ENCODE results near the gene MBD3L3. TPM values are rescaled to one million over a fixed set of nuclear protein-coding genes. Genes with fewer than 3 reads are reported as not detected.
"Not testable (repeated sequence)": the region's sequence is repeated elsewhere in the genome, so short reads cannot be mapped to it uniquely, and the experiment has no call there.

The MBD3L3 gene
- total and polyA plus RNA-seq, 8 donors: not detected

GRCh38 chr19:7054635-7055368 is 3.7 kb downstream of the MBD3L3 start:
- ATAC-seq; H3K27me3 ChIP-seq; H3K9me3 ChIP-seq; H3K4me1 ChIP-seq; intact Hi-C loops (cut with DNase I); H3K4me3 ChIP-seq; H3K36me3 ChIP-seq; DNase-seq; H3K27ac ChIP-seq: not testable (repeated sequence)

- H3K27me3 ChIP-seq, ATAC-seq: not testable (repeated sequence)
Measured at GRCh38 chr19:7052896-7053295, 5.6 kb downstream of the MBD3L3 start.

GRCh38 chr19:7051421-7051820 is 7.1 kb downstream of the MBD3L3 start:
- H3K36me3 ChIP-seq; H3K9me3 ChIP-seq; intact Hi-C loops (cut with DNase I); H3K4me3 ChIP-seq; ATAC-seq; H3K27me3 ChIP-seq; H3K27ac ChIP-seq; H3K4me1 ChIP-seq: not testable (repeated sequence)
- DNase-seq: peak in 1 of 4 donors; percentile 37

More at GRCh38 chr19:7052896-7053295, 5.6 kb downstream of the MBD3L3 start:
- H3K36me3 ChIP-seq; intact Hi-C loops (cut with DNase I); H3K4me3 ChIP-seq; H3K27ac ChIP-seq; H3K4me1 ChIP-seq; DNase-seq; H3K9me3 ChIP-seq: not testable (repeated sequence)

GRCh38 chr19:7049021-7049420 is 9.5 kb downstream of the MBD3L3 start, which contains the start of gene MBD3L2:
TSS of gene MBD3L2 (plus strand) at chr19:7049321. CDS start at chr19:7049374, 53 bp downstream.
- H3K36me3 ChIP-seq; ATAC-seq; H3K9me3 ChIP-seq; H3K4me3 ChIP-seq; H3K4me1 ChIP-seq; intact Hi-C loops (cut with DNase I); H3K27ac ChIP-seq; H3K27me3 ChIP-seq; DNase-seq: not testable (repeated sequence)

- H3K4me3 ChIP-seq; H3K27ac ChIP-seq; H3K4me1 ChIP-seq; ATAC-seq; intact Hi-C loops (cut with DNase I); H3K27me3 ChIP-seq; H3K36me3 ChIP-seq; DNase-seq; H3K9me3 ChIP-seq: not testable (repeated sequence)
Measured at GRCh38 chr19:7041563-7041962, 16.9 kb downstream of the MBD3L3 start.

GRCh38 chr19:7040079-7040478 is 18.4 kb downstream of the MBD3L3 start, which contains the start of gene MBD3L4:
TSS of gene MBD3L4 (minus strand) at chr19:7040179. CDS start at chr19:7040144, 35 bp downstream.
- ATAC-seq; H3K36me3 ChIP-seq; DNase-seq; H3K27ac ChIP-seq; H3K4me1 ChIP-seq; H3K4me3 ChIP-seq; intact Hi-C loops (cut with DNase I); H3K27me3 ChIP-seq; H3K9me3 ChIP-seq: not testable (repeated sequence)

- H3K4me3 ChIP-seq; H3K4me1 ChIP-seq; ATAC-seq; H3K36me3 ChIP-seq; H3K27ac ChIP-seq; intact Hi-C loops (cut with DNase I); H3K9me3 ChIP-seq; H3K27me3 ChIP-seq; DNase-seq: not testable (repeated sequence)
Measured at GRCh38 chr19:7030278-7030677, 28.2 kb downstream of the MBD3L3 start, which contains the start of gene MBD3L5. TSS of gene MBD3L5 (plus strand) at chr19:7030578. CDS start at chr19:7030612, 34 bp downstream.

GRCh38 chr19:7028790-7029189 is 29.7 kb downstream of the MBD3L3 start:
- H3K36me3 ChIP-seq; intact Hi-C loops (cut with DNase I); H3K4me1 ChIP-seq; H3K4me3 ChIP-seq; DNase-seq; H3K27ac ChIP-seq; ATAC-seq; H3K27me3 ChIP-seq; H3K9me3 ChIP-seq: not testable (repeated sequence)

- H3K27me3 ChIP-seq; H3K36me3 ChIP-seq; H3K27ac ChIP-seq; H3K4me3 ChIP-seq; intact Hi-C loops (cut with DNase I); DNase-seq; H3K9me3 ChIP-seq; ATAC-seq; H3K4me1 ChIP-seq: not testable (repeated sequence)
Measured at GRCh38 chr19:7021331-7021730, 37.1 kb downstream of the MBD3L3 start, which contains the start of gene MBD3L2B. TSS of gene MBD3L2B (minus strand) at chr19:7021431. CDS start at chr19:7021397, 34 bp downstream.

GRCh38 chr19:7018828-7019227 is 39.6 kb downstream of the MBD3L3 start:
- no peak for TF ChIP-seq CTCF (IDR thresholded peaks at IDR 0.05)
- no peaks in the 10 kb centered on the region for H3K4me1 ChIP-seq
- H3K27ac ChIP-seq: no peak overlapping the region
- no peak for DNase-seq
- intact Hi-C loops (cut with DNase I): no loop called here
- H3K36me3 ChIP-seq: no peaks in the 10 kb centered on the region
- no peaks in the 10 kb centered on the region for H3K9me3 ChIP-seq
- no peaks in the 10 kb centered on the region for H3K27me3 ChIP-seq
- no peak for ATAC-seq
- H3K4me3 ChIP-seq: no peak overlapping the region

Data from left lung (tissue), 10 donors.